ENCODE data around the gene CCDC171. TPM values are rescaled to one million over a fixed set of nuclear protein-coding genes. Genes with fewer than 3 reads are reported as not detected.

CCDC171 gene
- total and polyA plus RNA-seq, 7 donors: 0.20 to 1.6 (median 0.44) TPM

GRCh38 chr9:15755660-15756059 lies 202.8 kb downstream of the CCDC171 start:
- H3K27ac ChIP-seq: no peak overlapping the region
- no peak for TF ChIP-seq CTCF (IDR thresholded peaks at IDR 0.05)
- DNase-seq (no peak), ATAC-seq (no peak)
- no peaks in the 10 kb centered on the region for H3K9me3 ChIP-seq
- H3K36me3 ChIP-seq (ENCODE audit: insufficient read depth in 1 of 2, low read depth in 1 of 2): no peaks in the 10 kb centered on the region
- intact Hi-C loops (cut with DNase I): no loop called here
- no peak overlapping the region for H3K4me3 ChIP-seq
- no peaks in the 10 kb centered on the region for H3K27me3 ChIP-seq (ENCODE audit: insufficient read depth in 3 of 3, low read length in 2 of 3)
- no peaks in the 10 kb centered on the region for H3K4me1 ChIP-seq

GRCh38 chr9:15761551-15761950 lies 208.7 kb downstream of the CCDC171 start:
- no peak for TF ChIP-seq CTCF (IDR thresholded peaks at IDR 0.05)
- H3K27me3 ChIP-seq (ENCODE audit: insufficient read depth in 3 of 3, low read length in 2 of 3): no peaks in the 10 kb centered on the region
- no peaks in the 10 kb centered on the region for H3K4me1 ChIP-seq
- no peaks in the 10 kb centered on the region for H3K36me3 ChIP-seq (ENCODE audit: insufficient read depth in 1 of 2, low read depth in 1 of 2)
- H3K27ac ChIP-seq: no peak overlapping the region
- no peak overlapping the region for H3K4me3 ChIP-seq
- no peaks in the 10 kb centered on the region for H3K9me3 ChIP-seq
- 66 to 89% (median 88%) methylated on average over 2 of the region's 2 CpGs for WGBS, 3 donors
- DNase-seq (no peak), ATAC-seq (no peak)
- intact Hi-C loops (cut with DNase I): no loop called here

GRCh38 chr9:15763371-15763770 lies 210.5 kb downstream of the CCDC171 start:
- Histone ChIP-seq H3K9me3 (no peaks in the 10 kb centered on the region), H3K4me3 (no peak overlapping the region), H3K4me1 (no peaks in the 10 kb centered on the region), H3K27ac (no peak overlapping the region), H3K27me3 (ENCODE audit: insufficient read depth in 3 of 3, low read length in 2 of 3) (no peaks in the 10 kb centered on the region), H3K36me3 (ENCODE audit: insufficient read depth in 1 of 2, low read depth in 1 of 2) (no peaks in the 10 kb centered on the region)
- no peak for TF ChIP-seq CTCF (IDR thresholded peaks at IDR 0.05)
- intact Hi-C loops (cut with DNase I): no loop called here
- no peak for ATAC-seq
- no peak for DNase-seq
- WGBS, 3 donors: 86 to 96% (median 92%) methylated on average over 1 of the region's 1 CpG

- H3K27ac ChIP-seq: no peak overlapping the region
- intact Hi-C loops (cut with DNase I): no loop called here
- 90 to 97% (median 95%) methylated on average over 2 of the region's 2 CpGs for WGBS, 3 donors
Measured at GRCh38 chr9:15764131-15764530, 211.3 kb downstream of the CCDC171 start.

More at GRCh38 chr9:15764131-15764530, 211.3 kb downstream of the CCDC171 start:
- no peaks in the 10 kb centered on the region for H3K36me3 ChIP-seq (ENCODE audit: insufficient read depth in 1 of 2, low read depth in 1 of 2)
- DNase-seq (no peak), ATAC-seq (no peak)
- H3K4me3 ChIP-seq: no peak overlapping the region
- H3K27me3 ChIP-seq (ENCODE audit: insufficient read depth in 3 of 3, low read length in 2 of 3): no peaks in the 10 kb centered on the region
- no peaks in the 10 kb centered on the region for H3K9me3 ChIP-seq
- no peaks in the 10 kb centered on the region for H3K4me1 ChIP-seq
- no peak for TF ChIP-seq CTCF (IDR thresholded peaks at IDR 0.05)

Data from psoas muscle (tissue), 8 donors.